OCI-LY3 (cell line): ENCODE results near the gene DNHD1.

Experiments used
- EZH2phosphoT487 ChIP-seq: fragments of 200-600 bp; shearing (Covaris generic); IDR thresholded peaks from 2 replicates; pipeline ENCODE4 v1.6.1; 2018; ENCODE audit warnings: antibody characterized with exemption, mixed run types, low read depth
- TF ChIP-seq, protein P1 (sequence below): fragments of 200-600, 300-600 bp; sonication (generic); IDR thresholded peaks from 2 replicates; pipeline ENCODE4 v1.5.1; 2014; ENCODE audit warnings: antibody characterized with exemption, low read length, low read depth

DNA sequence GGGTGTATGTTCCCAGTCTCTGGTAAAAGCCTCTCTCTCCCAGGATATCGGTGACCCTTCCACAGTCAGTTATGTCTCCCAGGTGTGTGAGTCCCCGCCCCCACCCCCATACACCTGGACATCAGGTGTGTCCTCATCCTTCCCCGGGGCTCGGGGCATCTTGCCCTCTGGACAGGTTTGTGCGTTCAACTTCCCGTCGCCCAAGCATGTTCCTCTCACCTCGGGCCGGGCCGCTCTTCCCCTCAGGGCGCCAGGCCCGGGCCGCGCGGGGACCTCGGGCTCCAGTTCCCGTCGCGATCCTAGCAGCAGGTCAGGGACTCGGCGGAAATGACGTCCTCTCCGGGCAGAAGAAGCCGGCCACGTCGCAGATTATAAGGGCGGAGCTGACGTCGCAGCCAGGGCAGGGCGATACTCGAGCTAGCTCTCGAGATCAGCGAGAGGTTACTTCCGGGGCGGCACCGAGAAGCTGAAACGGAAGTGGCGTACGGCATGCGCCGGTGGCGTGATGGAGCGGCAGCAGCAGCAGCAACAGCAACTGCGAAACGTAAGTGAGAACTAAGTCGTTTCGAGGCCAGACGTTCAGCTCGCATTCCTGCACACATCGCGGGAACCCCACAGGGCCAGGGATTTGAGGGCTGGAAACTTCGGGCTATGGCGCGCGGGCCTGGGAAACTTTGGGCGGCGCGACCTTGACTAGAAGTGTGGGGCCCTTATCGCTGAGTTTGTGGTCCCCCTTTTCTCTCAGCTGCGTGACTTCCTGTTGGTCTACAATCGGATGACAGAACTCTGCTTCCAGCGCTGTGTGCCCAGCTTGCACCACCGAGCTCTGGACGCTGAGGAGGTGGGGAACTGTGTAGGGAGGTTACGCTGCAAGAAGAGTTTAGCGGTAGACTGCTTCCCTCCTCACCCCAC is 15.8 kb upstream of the DNHD1 start, which contains the start of the genes ARFIP2 and TIMM10B:
- TF ChIP-seq, protein P1, sequence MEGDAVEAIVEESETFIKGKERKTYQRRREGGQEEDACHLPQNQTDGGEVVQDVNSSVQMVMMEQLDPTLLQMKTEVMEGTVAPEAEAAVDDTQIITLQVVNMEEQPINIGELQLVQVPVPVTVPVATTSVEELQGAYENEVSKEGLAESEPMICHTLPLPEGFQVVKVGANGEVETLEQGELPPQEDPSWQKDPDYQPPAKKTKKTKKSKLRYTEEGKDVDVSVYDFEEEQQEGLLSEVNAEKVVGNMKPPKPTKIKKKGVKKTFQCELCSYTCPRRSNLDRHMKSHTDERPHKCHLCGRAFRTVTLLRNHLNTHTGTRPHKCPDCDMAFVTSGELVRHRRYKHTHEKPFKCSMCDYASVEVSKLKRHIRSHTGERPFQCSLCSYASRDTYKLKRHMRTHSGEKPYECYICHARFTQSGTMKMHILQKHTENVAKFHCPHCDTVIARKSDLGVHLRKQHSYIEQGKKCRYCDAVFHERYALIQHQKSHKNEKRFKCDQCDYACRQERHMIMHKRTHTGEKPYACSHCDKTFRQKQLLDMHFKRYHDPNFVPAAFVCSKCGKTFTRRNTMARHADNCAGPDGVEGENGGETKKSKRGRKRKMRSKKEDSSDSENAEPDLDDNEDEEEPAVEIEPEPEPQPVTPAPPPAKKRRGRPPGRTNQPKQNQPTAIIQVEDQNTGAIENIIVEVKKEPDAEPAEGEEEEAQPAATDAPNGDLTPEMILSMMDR, result no peak
- no peak for TF ChIP-seq EZH2phosphoT487
